ENCODE results near the gene TEX19. TPM values are rescaled to one million over a fixed set of nuclear protein-coding genes. Genes with fewer than 3 reads are reported as not detected.

The TEX19 gene
- total RNA-seq, 1 donor, result not detected

- no peak overlapping the region for H3K4me3 ChIP-seq (ENCODE audit: low read depth, low read length)
- TF ChIP-seq CTCF (IDR thresholded peaks at IDR 0.05; ENCODE audit: insufficient read depth, low read depth, low read length), result no peak
- no peak for DNase-seq (ENCODE audit: low read depth)
These were observed 3.0 kb downstream of the TEX19 start for GRCh38 chr17:82361885-82362633.

GRCh38 chr17:82365606-82366295, 6.7 kb downstream of the TEX19 start:
- DNase-seq (ENCODE audit: low read depth), result no peak
- no peak for TF ChIP-seq CTCF (IDR thresholded peaks at IDR 0.05; ENCODE audit: insufficient read depth, low read depth, low read length)
- no peak overlapping the region for H3K4me3 ChIP-seq (ENCODE audit: low read depth, low read length)

- DNase-seq (ENCODE audit: low read depth), result no peak
- H3K4me3 ChIP-seq (ENCODE audit: low read depth, low read length), result no peak overlapping the region
- no peak for TF ChIP-seq CTCF (IDR thresholded peaks at IDR 0.05; ENCODE audit: insufficient read depth, low read depth, low read length)
These were observed 7.7 kb downstream of the TEX19 start for GRCh38 chr17:82366749-82367148.

GRCh38 chr17:82367724-82368524, 8.9 kb downstream of the TEX19 start:
- TF ChIP-seq CTCF (IDR thresholded peaks at IDR 0.05; ENCODE audit: insufficient read depth, low read depth, low read length), result no peak
- no peak overlapping the region for H3K4me3 ChIP-seq (ENCODE audit: low read depth, low read length)
- DNase-seq (ENCODE audit: low read depth), result peak; percentile 60

- no peak overlapping the region for H3K4me3 ChIP-seq (ENCODE audit: low read depth, low read length)
- no peak for DNase-seq (ENCODE audit: low read depth)
- no peak for TF ChIP-seq CTCF (IDR thresholded peaks at IDR 0.05; ENCODE audit: insufficient read depth, low read depth, low read length)
These were observed 10.2 kb downstream of the TEX19 start for GRCh38 chr17:82369211-82369610.

- peak overlapping the region; percentile 30 for H3K4me3 ChIP-seq (ENCODE audit: low read depth, low read length)
- no peak for TF ChIP-seq CTCF (IDR thresholded peaks at IDR 0.05; ENCODE audit: insufficient read depth, low read depth, low read length)
- peak; percentile 30 for DNase-seq (ENCODE audit: low read depth)
These were observed 11.7 kb downstream of the TEX19 start for GRCh38 chr17:82370471-82371332.
